Stimulated activated CD8-positive, alpha-beta memory T cell treated with anti-CD3 and anti-CD28 coated beads, Interleukin-4, amount 100 ng/mL, for 48 hours (primary cell): Measurements from ENCODE around the gene METTL9.
A peak's percentile ranks its signal among the peaks of the same experiment; 100 is the strongest.
"Not testable (repeated sequence)": the region's sequence is repeated elsewhere in the genome, so short reads cannot be mapped to it uniquely, and the experiment has no call there.

Experiments used
- DNase-seq: peaks from one replicate; pipeline ENCODE4 v3.0.0-alpha.2; 2020

METTL9 gene

DNA sequence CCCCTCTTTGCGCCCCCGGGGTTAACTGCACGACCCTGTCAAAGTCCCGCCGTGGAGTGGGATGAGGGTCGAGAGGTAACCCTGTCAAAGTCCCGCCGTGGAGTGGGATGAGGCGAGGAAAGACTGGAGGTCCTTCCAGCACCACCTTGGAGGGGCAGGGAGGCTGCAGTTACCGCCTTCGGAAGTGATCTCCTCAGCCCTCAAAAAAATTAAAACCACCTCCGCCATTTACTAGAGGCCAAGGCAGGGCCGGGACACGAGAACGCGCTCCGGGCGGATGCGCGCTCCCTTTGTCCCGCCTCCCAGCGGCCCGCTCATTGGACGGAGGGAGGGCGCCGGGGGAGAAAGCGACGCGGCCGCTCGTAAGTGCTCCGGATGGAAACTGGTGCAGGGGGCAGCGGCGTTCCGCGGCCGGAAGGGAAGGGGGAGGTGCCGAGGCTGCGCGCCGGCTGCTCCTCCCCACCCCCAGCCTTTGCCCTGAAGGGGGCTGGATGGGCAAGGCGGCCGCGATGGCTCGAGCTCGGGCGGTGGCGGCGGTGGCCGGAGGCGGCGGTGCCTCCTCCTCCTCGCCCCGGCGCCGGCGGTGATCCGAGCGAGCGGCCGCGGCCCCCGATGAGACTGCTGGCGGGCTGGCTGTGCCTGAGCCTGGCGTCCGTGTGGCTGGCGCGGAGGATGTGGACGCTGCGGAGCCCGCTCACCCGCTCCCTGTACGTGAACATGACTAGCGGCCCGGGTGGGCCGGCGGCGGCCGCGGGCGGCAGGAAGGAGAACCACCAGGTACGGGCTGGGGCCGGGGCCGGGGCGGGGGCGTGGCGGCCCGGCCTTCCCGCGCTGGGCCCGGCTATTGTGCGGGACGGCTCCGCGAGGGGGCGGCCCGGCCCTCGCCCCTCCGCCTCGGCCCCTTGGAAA lies at the start of gene METTL9:
METTL9 (plus strand) TSS at position 456 of the 909 bp plus-strand sequence; CDS start at position 613, 157 bp downstream.
- peak; percentile 96 for DNase-seq

DNA sequence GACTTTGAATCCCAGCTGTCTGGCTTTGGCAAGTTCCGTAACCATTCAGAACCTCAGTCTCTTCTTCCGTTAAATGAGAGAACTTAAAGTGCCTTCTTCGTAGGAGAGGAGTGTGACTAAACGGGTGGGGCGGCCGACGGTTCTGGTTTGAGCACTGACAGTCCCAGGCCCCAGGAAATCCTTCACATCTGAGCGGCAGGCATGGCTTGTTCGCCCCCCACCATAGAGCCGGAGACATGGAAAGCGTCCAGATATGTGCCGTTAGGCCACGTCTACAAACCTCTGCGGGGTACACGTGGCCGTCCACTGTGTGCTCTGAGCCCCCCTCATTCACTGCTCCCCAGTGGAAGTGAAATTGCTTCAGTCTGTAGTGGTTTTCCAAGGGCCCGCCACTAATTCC lies 49.4 kb upstream of the METTL9 start:
- not testable (repeated sequence) for DNase-seq

DNA sequence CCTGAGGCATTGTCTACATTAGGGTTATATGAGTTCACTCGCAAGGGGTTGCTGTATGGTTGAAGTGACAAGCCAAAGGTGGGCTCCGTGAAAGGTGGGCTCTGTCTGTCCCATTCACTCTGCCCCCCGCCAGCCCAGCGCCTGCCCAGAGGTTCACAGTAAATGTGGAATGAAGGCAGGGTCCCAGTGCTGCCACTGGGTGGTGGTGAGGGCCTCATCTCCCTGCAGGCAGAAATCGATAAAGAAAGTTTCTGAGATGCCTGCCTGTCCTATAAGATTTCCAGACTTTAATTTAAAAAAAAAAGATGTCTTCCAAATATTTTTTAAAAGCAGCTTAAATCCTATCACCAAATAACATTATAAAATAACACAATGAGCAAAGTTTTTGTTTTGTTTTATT lies 48.9 kb upstream of the METTL9 start:
- DNase-seq: not testable (repeated sequence)

DNA sequence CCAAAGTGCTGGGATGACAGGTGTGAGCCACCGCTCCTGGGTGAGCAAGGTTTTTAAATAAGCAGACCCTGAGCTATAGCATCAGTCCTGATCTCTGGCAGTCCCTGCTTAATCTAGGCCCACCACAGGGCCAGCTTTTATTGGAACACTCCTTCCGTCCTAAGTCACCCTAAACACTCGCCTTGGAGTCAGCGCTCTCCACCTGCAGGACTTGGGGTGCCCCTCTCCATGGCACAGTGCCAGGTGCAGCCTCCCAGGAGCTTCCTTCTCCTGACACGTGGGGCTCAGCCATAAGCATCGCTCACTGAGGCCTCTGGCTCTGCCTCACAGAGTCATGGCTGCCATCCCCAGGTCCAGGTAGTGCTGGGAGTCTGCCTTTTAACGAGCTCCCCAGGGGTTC lies 48.3 kb upstream of the METTL9 start:
- DNase-seq: not testable (repeated sequence)

DNA sequence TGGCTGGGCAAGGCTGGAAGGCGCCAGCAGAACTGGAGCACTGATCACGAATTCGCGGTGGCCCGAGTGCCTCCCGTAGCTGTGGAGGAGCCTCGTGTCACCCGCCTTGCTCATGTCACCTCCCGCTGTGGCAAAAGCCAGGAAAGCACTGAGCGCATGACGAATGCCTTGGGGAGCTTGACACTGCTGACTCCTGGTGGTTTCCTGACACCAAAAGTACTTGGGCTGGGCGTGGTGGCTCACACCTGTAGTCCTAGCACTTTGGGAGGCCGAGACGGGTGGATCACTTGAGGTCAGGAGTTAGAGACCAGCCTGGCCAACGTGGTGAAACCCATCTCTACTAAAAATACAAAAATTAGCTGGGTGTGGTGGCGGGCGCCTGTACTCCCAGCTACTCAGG lies 47.8 kb upstream of the METTL9 start:
- DNase-seq: not testable (repeated sequence)

DNA sequence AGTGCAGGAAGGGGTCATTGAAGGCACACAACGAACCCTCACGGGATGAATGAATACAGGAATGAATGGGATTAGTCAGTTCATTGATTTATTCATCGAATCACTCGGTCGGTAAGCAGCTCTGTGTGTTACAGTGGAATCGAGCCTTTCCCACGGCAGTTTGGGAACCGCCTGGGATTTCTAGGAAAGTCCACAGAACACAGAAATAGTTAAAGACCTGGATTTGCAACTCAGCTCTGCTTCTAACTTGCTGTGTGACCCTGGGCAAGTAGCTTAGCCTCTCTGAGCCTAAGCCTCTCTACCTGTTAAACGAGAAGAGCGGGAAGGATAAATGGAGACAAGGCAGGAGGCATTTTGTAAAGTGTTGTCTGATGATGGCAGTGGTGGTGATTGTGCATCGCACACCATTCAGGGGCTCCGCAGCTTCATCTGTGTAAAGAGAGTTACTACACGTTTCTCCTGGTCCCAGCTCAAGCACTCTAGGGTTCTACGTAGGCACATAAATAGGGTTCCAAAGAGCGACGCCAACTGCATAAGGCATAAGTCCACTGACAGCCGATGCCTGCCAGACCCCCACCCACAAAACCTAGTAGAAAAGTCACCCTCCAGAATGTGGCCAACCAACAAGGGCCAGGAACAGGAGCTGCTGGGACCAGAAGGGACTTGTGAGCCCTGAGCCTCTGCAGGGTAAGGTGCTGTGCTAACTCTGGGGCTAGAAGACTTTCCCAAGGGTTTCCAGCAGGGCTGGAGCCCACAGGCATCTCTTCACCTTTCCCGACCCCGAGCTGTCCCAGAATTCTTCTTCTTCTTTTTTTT lies 45.7 kb upstream of the METTL9 start:
- not testable (repeated sequence) for DNase-seq

DNA sequence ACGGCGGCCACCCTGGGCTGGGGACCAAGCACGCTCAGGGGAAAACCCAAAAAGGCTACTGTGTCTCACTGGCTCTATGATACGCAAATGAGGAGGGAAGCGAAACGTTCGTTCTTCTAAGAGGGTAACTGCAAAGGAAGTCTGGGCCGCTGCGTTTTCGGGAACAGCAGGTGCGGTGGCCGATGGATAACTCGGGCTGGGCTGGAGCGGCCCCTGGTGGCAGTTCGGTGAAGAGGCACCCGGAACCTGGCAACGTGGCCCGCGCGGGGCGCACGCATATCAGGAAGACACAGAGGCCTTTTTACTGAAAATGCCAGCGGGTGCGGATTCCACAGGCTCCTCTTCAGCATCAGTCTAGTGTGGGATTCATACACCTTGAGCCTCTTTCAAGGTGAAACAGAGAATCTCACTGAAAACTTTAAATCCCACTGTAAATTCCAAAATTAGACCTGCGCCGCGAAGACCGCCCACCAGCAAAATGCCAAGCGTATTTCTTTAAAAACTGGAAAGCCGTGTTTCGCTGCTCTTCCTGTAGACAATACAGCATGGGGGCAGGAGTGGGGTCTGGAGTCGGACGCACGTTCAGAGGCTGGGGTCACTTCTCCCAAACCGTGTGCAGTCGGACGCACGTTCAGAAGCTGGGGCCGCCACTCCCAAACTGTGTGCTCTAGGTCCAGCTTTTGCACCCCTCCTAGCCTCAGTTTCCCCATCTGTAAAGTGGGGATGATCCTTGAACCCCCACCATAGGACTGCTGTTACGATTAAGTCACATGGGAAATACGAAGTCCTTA lies 44.4 kb upstream of the METTL9 start:
- DNase-seq: peak; percentile 96

DNA sequence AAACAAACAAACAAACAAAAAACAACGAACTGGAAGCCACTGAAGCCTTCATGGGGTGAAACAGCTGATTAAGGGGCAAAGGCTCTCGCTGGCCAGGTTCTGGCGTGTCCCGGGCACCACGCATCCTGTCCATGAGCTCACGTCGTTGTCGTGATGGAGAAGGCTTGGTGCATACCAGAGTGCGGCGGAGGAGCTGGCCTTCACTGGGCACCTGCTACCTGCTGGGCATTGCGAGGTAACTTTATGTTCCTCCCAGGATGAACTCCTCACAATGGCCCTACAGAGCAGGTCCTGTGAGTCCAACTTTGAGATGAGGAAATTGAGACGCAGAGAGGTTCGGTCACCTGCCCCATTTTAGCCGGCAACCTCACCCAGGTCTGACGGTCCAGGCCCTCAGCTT lies 43.8 kb upstream of the METTL9 start:
- not testable (repeated sequence) for DNase-seq

DNA sequence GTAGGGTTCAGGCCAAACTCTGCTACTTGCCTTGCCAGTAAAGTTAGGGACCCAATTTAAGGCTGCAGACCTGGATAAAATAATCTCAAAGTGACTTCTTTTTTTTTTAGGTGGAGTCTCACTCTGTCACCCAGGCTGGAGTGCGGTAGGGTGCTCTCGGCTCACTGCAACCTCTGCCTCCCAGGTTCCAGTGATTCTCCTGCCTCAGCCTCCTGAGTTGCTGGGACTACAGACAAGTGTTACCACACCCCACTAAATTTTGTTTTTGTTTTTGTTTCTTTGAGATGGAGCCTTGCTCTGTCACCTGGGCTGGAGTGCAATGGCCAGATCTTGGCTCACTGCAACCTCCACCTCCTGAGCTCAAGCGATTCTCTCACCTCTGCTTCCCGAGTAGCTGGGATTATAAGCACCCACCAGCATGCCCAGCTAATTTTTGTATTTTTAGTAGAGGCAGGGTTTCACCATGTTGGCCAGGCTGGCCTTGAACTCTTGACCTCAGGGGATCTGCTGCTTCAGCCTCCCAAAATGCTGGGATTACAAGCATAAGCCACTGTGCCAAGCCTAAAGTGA lies 43.3 kb upstream of the METTL9 start:
- not testable (repeated sequence) for DNase-seq

DNA sequence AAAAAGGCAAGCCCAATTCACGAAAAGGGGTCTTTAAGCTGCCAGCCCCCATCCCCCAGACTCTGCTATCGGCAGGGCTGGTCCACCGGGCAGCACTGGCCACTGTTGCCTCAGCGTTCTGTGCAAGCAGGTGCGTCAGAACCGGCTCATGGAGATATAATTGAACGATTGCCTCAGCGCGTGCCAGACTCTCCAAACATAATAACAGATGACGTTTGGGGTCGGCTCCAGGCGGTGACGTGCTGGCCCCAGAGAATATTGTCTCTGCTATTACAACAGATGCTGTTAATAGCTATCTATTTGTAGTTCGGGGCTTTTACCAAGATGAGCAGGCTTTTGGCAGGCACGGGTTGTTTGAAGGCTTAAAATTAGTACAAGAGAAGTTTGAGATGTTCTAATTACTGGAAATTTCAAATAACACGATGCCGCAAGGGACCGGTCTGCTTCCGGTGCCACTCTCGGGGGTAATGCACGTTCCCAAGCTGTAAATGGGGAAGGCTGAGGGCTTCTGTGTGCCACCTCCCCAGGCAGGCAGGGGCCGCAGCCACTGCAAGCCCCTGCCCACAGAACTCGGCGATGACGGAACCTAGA lies 42.6 kb upstream of the METTL9 start:
- DNase-seq: not testable (repeated sequence)

DNA sequence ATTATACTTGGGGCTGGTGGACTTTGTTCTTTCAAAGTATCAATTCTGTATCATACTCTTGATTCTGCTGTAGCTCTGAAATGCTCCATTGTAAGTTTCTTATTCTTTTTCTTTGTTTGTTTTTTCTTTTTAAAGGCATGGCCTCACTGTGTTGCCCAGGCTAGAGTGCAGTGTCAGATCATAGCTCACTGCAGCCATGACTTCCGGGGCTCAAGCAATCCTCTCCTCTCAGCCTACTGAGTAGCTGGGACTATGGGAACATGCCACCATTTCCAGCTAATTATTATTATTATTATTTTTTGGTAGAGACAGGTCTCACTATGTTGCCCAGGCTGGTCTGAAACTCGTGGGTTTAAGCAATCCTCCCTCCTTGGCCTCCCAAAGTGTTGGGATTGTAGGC lies 38.9 kb upstream of the METTL9 start:
- no peak for DNase-seq

DNA sequence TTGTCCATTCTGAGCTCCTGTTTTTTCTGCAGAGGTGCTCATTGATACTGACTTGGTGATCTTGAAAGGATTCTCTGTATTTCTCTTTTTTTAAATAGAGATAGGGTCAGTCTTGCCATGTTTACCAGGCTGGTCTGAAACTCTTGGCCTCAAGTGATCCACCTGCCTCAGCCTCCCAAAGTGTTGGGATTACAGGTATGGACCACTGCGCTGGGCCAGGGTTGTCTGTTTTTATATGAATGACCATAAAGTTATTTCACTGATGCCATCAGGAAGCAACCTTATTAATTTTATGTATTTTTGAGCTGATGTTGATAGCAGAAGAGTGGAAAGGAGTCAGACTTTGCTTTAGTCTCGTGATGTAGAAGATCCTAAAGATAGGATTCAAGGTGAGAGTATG lies 35.7 kb upstream of the METTL9 start:
- DNase-seq: no peak

DNA sequence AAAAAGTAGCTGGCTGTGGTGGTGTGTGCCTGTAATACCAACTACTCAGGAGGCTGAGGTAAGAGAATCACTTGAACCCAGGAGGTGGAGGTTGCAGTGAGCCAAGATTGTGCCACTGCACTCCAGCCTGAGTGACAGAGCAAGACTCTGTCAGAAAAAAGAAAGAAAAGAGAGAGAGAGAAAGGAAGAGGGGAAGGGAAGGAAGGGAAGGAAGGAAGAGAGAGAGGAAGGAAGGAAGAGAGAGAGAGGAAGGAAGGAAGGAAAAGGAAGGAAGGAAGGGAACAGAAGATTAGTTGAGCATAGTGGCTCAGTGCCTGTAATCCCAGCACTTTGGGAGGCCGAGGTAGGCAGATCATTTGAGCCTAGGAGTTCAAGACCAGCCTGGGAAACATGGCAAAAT lies 35.0 kb upstream of the METTL9 start:
- DNase-seq: not testable (repeated sequence)

DNA sequence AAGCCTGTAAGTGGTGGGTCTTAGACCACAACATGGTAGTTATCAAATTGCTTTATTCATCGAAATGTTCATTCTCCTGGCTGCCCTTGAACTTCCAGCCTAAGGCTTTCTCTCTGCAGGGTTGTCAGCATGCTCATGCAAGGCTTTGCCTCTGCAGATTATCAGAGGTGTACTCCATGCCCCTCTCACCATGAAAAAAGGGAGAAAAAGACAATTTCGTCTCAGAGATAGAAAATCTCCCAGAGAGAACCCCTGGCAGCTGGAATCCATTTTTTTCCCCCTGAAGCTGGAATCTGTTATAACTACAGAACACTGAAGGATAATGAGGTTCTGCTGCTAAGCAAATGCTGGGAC lies 33.9 kb upstream of the METTL9 start:
- DNase-seq: no peak

DNA sequence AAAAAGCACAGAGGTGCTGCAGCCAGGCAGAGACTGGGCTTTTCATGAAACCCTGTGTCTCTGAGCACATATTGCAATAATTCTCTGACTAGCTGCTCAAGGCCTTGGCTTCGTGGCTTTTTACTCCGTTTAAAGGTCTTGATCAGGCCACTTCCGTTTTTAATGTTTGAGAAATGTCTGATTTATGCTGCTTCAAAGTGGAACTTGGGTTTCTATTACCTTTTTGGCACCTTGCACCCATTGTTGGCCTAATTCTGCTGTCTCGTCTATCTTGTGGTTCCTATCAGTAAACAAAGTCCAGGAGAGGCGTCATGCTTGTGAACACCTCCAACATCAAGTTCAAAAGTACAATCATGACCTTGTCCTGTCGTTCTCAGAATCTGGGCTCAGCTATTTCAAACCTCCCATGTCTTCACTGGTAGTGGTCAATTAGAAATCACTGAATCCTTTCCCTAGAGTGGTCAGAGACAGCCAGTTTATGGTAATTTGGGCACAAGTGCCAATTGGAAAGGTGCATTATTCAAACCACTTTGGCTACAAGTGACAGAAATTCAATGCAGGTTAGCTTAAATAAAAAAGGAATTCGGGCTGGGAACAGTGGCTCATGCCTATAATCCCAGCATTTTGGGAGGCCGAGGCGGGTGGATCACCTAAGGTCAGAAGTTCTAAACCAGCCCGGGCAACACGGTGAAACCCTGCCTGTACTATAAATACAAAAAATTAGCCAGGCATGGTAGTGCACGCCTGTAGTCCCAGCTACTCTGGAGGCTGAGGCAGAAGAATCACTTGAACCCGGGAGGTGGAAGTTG lies 33.3 kb upstream of the METTL9 start:
- DNase-seq: no peak

DNA sequence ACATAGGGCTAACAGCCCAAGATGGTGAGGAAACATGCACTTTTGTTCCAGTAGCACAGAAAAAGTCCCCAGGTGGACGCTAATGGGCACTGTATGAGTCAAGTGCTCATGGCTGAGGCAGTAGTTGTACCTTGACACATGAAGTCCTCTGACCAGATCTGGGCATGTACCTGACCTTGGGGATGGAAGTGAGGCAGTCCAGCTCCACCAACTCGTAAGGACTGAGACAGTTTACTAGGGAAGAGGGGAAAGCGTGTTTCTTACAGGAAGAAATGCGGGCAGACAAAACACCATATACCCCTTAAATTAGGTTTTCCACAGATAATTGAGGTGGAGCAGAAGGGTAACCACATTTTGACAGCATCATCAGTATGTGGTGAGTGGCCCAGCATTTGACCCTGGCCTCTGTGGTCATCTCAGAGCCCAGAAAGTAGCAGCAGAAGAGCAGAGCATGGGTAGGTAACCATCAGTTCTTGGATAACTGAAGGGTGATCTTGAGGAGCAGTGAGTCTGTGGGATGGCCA lies 32.4 kb upstream of the METTL9 start:
- no peak for DNase-seq

DNA sequence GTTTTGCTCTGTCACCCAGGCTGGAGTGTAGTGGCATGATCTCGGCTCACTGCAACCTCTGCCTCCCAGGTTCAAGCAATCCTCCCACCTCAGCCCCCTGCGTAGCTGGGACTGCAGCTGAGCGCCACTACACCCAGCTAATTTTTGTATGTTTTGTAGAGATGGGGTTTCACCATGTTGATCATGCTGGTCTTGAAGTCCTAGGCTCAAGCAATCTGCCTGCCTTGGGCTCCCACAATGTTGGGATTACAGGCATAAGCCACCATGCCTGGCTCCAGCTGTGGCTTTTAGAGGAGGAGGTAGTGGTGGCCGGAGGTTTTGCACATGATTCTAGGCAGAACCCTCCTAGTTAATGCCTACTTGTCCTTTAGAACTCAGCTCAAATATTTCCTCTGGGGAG lies 31.9 kb upstream of the METTL9 start:
- DNase-seq: not testable (repeated sequence)

DNA sequence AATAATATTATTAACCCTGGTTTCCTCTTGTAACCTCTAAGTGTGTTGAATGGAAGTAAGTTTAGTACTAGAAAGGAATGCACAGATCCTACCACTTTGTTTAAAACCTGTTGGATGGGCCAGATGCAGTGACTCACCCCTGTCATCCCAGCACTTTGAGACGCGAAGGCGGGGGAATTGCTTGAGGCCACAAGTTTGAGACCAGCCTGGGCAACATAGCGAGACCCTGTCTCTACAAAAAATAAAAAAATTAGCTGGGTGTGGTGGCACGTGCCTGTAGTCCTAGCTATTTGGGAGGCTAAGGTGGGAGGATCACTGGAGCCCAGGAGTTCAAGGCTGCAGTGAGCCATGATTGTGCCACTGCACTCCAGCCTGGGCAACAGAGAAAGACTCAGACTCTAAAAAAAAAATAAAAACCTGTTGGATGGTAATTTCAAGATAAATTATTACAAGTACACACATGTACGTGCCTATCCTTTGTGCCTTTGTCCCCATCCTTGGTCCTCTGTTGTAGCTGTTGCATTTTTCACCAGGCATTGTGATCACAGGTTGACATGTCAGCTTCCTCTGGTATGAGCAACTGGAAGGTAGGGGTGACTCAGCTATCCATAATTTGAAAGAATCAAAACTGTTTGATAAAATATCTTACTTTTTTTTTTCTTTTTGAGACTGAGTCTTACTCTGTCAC lies 30.7 kb upstream of the METTL9 start:
- DNase-seq: no peak

DNA sequence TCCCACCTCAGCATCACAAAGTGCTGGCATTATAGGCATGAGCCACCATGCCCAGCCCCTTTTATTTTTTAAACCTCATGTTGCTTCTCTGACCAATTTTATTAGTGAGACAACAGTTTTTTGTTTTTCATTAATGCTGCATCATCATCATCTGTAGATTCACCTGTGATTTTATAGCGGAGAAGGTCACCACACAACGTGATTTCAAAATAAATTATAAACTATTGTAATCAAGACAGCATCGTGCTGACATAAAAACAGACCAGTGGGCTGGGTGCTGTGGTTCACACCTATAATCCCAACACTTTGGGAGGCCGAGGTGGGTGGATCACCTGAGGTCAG lies 28.7 kb upstream of the METTL9 start:
- DNase-seq: no peak

DNA sequence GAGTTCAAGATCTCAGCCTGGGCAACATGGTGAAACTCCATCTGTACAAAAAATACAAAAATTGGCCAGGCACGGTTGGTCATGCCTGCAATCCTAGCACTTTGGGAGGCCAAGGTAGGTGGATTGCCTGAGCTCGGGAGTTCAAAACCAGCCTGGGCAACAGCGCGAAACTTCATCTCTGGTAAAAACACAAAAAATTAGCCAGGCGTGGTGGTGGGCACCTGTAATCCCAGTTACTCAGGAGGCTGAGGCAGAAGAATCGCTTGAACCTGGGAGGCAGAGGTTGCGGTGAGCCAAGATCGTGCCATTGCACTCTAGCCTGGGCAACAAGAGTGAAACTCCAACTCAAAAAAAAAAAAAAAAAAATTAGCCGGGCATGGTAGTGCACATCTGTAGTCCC lies 25.9 kb upstream of the METTL9 start:
- not testable (repeated sequence) for DNase-seq

DNA sequence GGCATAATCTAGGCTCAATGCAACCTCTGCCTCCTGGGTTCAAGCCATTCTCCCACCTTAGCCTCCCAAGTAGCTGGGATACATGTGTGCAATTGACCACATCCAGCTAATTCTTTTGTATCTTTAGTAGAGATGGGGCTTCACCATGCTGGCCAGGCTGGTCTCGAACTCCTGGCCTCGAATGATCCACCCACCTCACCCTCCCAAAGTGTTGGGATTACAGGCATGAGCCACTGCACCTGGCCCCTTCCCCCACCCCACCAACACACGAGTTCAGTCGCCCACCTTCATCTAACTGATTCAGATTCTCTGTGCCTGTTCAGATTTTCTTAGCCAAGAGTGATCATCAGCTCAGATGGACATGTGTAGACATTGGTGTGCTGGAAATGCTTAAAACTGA lies 25.0 kb upstream of the METTL9 start:
- no peak for DNase-seq
